ENCODE measurements around the gene PKNOX2.

- no peak for TF ChIP-seq CTCF (IDR thresholded peaks at IDR 0.05)
- no peak for TF ChIP-seq POLR2A (IDR thresholded peaks at IDR 0.05)
Observed at GRCh38 chr11:125410091-125410490, 245.5 kb downstream of the PKNOX2 start.

Data from suprapubic skin (tissue), 3 donors.